PC-3 (cell line): Measurements from ENCODE around the gene ETV6. TPM values are rescaled to one million over a fixed set of nuclear protein-coding genes. Genes with fewer than 3 reads are reported as not detected.

Experiments
- ATAC-seq: fragments of 200-7000 bp; cut with Tn5 transposase; 2 replicates; pipeline ENCODE4 v1.9.1; 2020; ENCODE audit warnings: mild to moderate bottlenecking, moderate library complexity
- BruUV-seq: library from RNA; stranded (reverse); fragments of 400-500 nt; replicated peaks from 2 replicates; lab custom pipeline; 2021; lab: Mats Ljungman, UMichigan
- CTCF ChIA-PET: fragments of 300-600 bp; sonication (Branson Sonifier 250); formaldehyde crosslinking; loops from one replicate; lab custom pipeline; 2022; ENCODE audit warnings: antibody characterized with exemption; lab: Charles Lee
- POLR2A ChIA-PET: fragments of 300-600 bp; sonication (Branson Sonifier 250); formaldehyde crosslinking; loops from one replicate; lab custom pipeline; 2022; ENCODE audit warnings: antibody characterized with exemption; ENCODE audit not compliant: unreplicated experiment; lab: Charles Lee
- DNase-seq: peaks from one replicate; pipeline ENCODE4 v3.0.0-alpha.2; 2015
- H2AFZ ChIP-seq: fragments of 300-600 bp; sonication (generic); 2 replicates; pipeline ENCODE4 v1.6.0; 2016; ENCODE audit warnings: antibody characterized with exemption, low read length
- H3F3A ChIP-seq: fragments of 300-600 bp; sonication (generic); one replicate; pipeline ENCODE4 v1.6.0; 2017; ENCODE audit warnings: antibody characterized with exemption, low read length, control low read depth, mild to moderate bottlenecking; ENCODE audit not compliant: unreplicated experiment
- H3K27ac ChIP-seq: fragments of 300-600 bp; sonication (generic); 2 replicates; pipeline ENCODE4 v1.5.1; 2016; ENCODE audit warnings: mild to moderate bottlenecking, low read length
- H3K27me3 ChIP-seq: fragments of 300-600 bp; sonication (generic); 2 replicates; pipeline ENCODE4 v1.6.1; 2016; ENCODE audit warnings: low read length, mixed read lengths
- H3K36me3 ChIP-seq: fragments of 300-600 bp; sonication (generic); 2 replicates; pipeline ENCODE4 v1.6.1; 2016; ENCODE audit warnings: low read depth, mixed run types, low read length, mixed read lengths
- H3K4me1 ChIP-seq: fragments of 300-600 bp; sonication (generic); 2 replicates; pipeline ENCODE4 v1.5.1; 2016; ENCODE audit warnings: low read length; ENCODE audit not compliant: insufficient read depth
- H3K4me2 ChIP-seq: fragments of 300-600 bp; sonication (generic); 2 replicates; pipeline ENCODE4 v1.6.0; 2016; ENCODE audit warnings: low read length
- H3K4me3 ChIP-seq: fragments of 300-600 bp; sonication (generic); 2 replicates; pipeline ENCODE4 v1.5.1; 2016; ENCODE audit warnings: mild to moderate bottlenecking, low read length, mixed read lengths
- H3K79me2 ChIP-seq: fragments of 300-600 bp; sonication (generic); 2 replicates; pipeline ENCODE4 v1.6.1; 2017; ENCODE audit warnings: low read length, mixed read lengths
- H3K9ac ChIP-seq: fragments of 300-600 bp; sonication (generic); 2 replicates; pipeline ENCODE4 v1.6.0; 2016; ENCODE audit warnings: mild to moderate bottlenecking, low read length
- H3K9me2 ChIP-seq: fragments of 300-600 bp; sonication (generic); replicated peaks from 2 replicates; pipeline ENCODE4 v1.6.1; 2016; ENCODE audit warnings: mixed run types, low read length, mixed read lengths
- H3K9me3 ChIP-seq: fragments of 300-600 bp; sonication (generic); 2 replicates; pipeline ENCODE4 v1.6.1; 2016; ENCODE audit warnings: low read length, mixed read lengths
- H4K20me1 ChIP-seq: fragments of 300-600 bp; sonication (generic); 2 replicates; pipeline ENCODE4 v1.6.1; 2016; ENCODE audit warnings: low read length, mixed read lengths
- EZH2 ChIP-seq: fragments of 300-600 bp; sonication (generic); IDR thresholded peaks from one replicate; pipeline ENCODE4 v1.6.1; 2017; ENCODE audit warnings: antibody characterized with exemption, mild to moderate bottlenecking, low read length; ENCODE audit not compliant: unreplicated experiment
- EZH2phosphoT487 ChIP-seq: fragments of 300-600 bp; sonication (generic); IDR thresholded peaks from 2 replicates; pipeline ENCODE4 v1.6.1; 2018; ENCODE audit warnings: mild to moderate bottlenecking, antibody characterized with exemption, low read length, borderline replicate concordance
- intact Hi-C: fragments of 100-400 bp; cut with micrococcal nuclease; formaldehyde crosslinking; loops from 2 replicates; pipeline ENCODE4 v1.9.0; 2023
- total RNA-seq: library from RNA; depleted of rRNA; stranded (reverse); fragments of >200 nt; gene quantifications from 2 replicates; pipeline ENCODE4 v1.2.3, GENCODE V29; 2014
- TF ChIP-seq, protein P1 (sequence below): fragments of 300-600 bp; sonication (generic); conservative IDR thresholded peaks from 2 replicates; pipeline ENCODE4 v1.5.1; 2017; ENCODE audit warnings: antibody characterized with exemption, low read depth, mild to moderate bottlenecking, low read length

ETV6 gene
- total RNA-seq, 1 experiment from 2014 or later: 5.0 TPM

- Histone ChIP-seq H3K36me3 (no peaks in the 10 kb centered on the region), H3K27ac (no peak overlapping the region), H3K79me2 (no peaks in the 10 kb centered on the region), H3K4me1 (no peaks in the 10 kb centered on the region), H3K27me3 (no peaks in the 10 kb centered on the region), H3K9ac (no peak overlapping the region), H3K4me3 (no peak overlapping the region), H3F3A (no peaks in the 10 kb centered on the region), H3K9me2 (no peaks in the 10 kb centered on the region), H2AFZ (no peak overlapping the region), H3K4me2 (no peak overlapping the region), H3K9me3 (no peaks in the 10 kb centered on the region), H4K20me1 (no peaks in the 10 kb centered on the region)
- POLR2A ChIA-PET: no interaction called here
- intact Hi-C loops: no loop called here
- no TSS peak for BruUV-seq
- CTCF ChIA-PET: no interaction called here
- TF ChIP-seq EZH2phosphoT487 (no peak), EZH2 (no peak)
- TF ChIP-seq, protein P1, sequence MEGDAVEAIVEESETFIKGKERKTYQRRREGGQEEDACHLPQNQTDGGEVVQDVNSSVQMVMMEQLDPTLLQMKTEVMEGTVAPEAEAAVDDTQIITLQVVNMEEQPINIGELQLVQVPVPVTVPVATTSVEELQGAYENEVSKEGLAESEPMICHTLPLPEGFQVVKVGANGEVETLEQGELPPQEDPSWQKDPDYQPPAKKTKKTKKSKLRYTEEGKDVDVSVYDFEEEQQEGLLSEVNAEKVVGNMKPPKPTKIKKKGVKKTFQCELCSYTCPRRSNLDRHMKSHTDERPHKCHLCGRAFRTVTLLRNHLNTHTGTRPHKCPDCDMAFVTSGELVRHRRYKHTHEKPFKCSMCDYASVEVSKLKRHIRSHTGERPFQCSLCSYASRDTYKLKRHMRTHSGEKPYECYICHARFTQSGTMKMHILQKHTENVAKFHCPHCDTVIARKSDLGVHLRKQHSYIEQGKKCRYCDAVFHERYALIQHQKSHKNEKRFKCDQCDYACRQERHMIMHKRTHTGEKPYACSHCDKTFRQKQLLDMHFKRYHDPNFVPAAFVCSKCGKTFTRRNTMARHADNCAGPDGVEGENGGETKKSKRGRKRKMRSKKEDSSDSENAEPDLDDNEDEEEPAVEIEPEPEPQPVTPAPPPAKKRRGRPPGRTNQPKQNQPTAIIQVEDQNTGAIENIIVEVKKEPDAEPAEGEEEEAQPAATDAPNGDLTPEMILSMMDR: no peak
- no peak for DNase-seq
- no peak for ATAC-seq
Measured at GRCh38 chr12:11776316-11776715, 126.8 kb downstream of the ETV6 start.

- Histone ChIP-seq H3K36me3 (no peaks in the 10 kb centered on the region), H3K79me2 (no peaks in the 10 kb centered on the region), H3K27me3 (no peaks in the 10 kb centered on the region), H3F3A (no peaks in the 10 kb centered on the region), H3K9me3 (no peaks in the 10 kb centered on the region), H3K27ac (no peak overlapping the region), H3K9me2 (no peaks in the 10 kb centered on the region), H3K4me2 (no peak overlapping the region), H3K9ac (no peak overlapping the region), H3K4me3 (no peak overlapping the region), H3K4me1 (no peaks in the 10 kb centered on the region), H4K20me1 (no peaks in the 10 kb centered on the region), H2AFZ (no peak overlapping the region)
- no peak for ATAC-seq
- TF ChIP-seq, protein P1: no peak
- TF ChIP-seq EZH2 (no peak), EZH2phosphoT487 (no peak)
- BruUV-seq: no TSS peak
- DNase-seq: no peak
- POLR2A ChIA-PET: no interaction called here
- intact Hi-C loops: no loop called here
- CTCF ChIA-PET: no interaction called here
Measured at GRCh38 chr12:11777451-11777850, 128.0 kb downstream of the ETV6 start.

GRCh38 chr12:11777962-11778361 lies 128.5 kb downstream of the ETV6 start:
- TF ChIP-seq EZH2 (no peak), EZH2phosphoT487 (no peak)
- TF ChIP-seq, protein P1: no peak
- no peaks in the 10 kb centered on the region for H3F3A ChIP-seq
- H3K79me2 ChIP-seq: no peaks in the 10 kb centered on the region
- no peaks in the 10 kb centered on the region for H4K20me1 ChIP-seq
- DNase-seq (no peak), ATAC-seq (no peak)
- no peaks in the 10 kb centered on the region for H3K27me3 ChIP-seq
- no peak overlapping the region for H3K9ac ChIP-seq
- ChIA-PET CTCF (no interaction called here), POLR2A (no interaction called here)
- no peak overlapping the region for H3K27ac ChIP-seq
- H3K4me1 ChIP-seq: no peaks in the 10 kb centered on the region
- intact Hi-C loops: no loop called here
- no peaks in the 10 kb centered on the region for H3K9me2 ChIP-seq
- H3K36me3 ChIP-seq: no peaks in the 10 kb centered on the region
- no peak overlapping the region for H2AFZ ChIP-seq
- no peaks in the 10 kb centered on the region for H3K9me3 ChIP-seq
- BruUV-seq: no TSS peak
- no peak overlapping the region for H3K4me3 ChIP-seq
- no peak overlapping the region for H3K4me2 ChIP-seq
